ACC112 (cell line): Measurements from ENCODE around the gene ZBTB34.
"Not testable (repeated sequence)": the region's sequence is repeated elsewhere in the genome, so short reads cannot be mapped to it uniquely, and the experiment has no call there.

Source experiments
- H2AFZ ChIP-seq: fragments of 200-600 bp; sonication (generic); one replicate; pipeline ENCODE4 v1.6.0; 2017; ENCODE audit warnings: antibody characterized with exemption, low read length; ENCODE audit not compliant: unreplicated experiment
- H3K27ac ChIP-seq: fragments of 200-600 bp; sonication (generic); 2 replicates; pipeline ENCODE4 v1.5.1; 2014; ENCODE audit warnings: low read depth, mild to moderate bottlenecking, antibody characterized with exemption, low read length, moderate library complexity
- H3K27me3 ChIP-seq: fragments of 200-600 bp; sonication (generic); 2 replicates; pipeline ENCODE4 v1.6.1; 2014; ENCODE audit warnings: mild to moderate bottlenecking, antibody characterized with exemption, low read length, moderate library complexity, mixed read lengths; ENCODE audit not compliant: insufficient read depth
- H3K36me3 ChIP-seq: fragments of 200-600 bp; sonication (generic); 2 replicates; pipeline ENCODE4 v1.6.1; 2016; ENCODE audit warnings: mild to moderate bottlenecking, antibody characterized with exemption, low read length, moderate library complexity, mixed read lengths; ENCODE audit not compliant: insufficient read depth
- H3K4me1 ChIP-seq: fragments of 200-600 bp; sonication (generic); one replicate; pipeline ENCODE4 v1.6.1; 2016; ENCODE audit warnings: low read length, mixed read lengths; ENCODE audit not compliant: insufficient read depth, unreplicated experiment, control insufficient read depth
- H3K4me3 ChIP-seq: fragments of 200-600 bp; sonication (generic); 2 replicates; pipeline ENCODE4 v1.5.1; 2014; ENCODE audit warnings: mild to moderate bottlenecking, low read depth, low read length
- H3K79me2 ChIP-seq: fragments of 200-600 bp; sonication (generic); one replicate; pipeline ENCODE4 v1.6.0; 2016; ENCODE audit warnings: low read length; ENCODE audit not compliant: control insufficient read depth, unreplicated experiment, insufficient read depth

The ZBTB34 gene, protein sequence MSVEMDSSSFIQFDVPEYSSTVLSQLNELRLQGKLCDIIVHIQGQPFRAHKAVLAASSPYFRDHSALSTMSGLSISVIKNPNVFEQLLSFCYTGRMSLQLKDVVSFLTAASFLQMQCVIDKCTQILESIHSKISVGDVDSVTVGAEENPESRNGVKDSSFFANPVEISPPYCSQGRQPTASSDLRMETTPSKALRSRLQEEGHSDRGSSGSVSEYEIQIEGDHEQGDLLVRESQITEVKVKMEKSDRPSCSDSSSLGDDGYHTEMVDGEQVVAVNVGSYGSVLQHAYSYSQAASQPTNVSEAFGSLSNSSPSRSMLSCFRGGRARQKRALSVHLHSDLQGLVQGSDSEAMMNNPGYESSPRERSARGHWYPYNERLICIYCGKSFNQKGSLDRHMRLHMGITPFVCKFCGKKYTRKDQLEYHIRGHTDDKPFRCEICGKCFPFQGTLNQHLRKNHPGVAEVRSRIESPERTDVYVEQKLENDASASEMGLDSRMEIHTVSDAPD

GRCh38 chr9:126860077-126860756 lies at the start of gene ZBTB34:
ZBTB34 (plus strand) TSS chr9:126860639; CDS start chr9:126879400, 18,761 bp downstream.
- Histone ChIP-seq H3K36me3 (0 out of 2 replicates have a peak, but pooled peaks cover 13% of the 10 kb centered on the region), H3K4me3 (peak within 1 kb of the TSS; percentile 88), H2AFZ (peak within 1 kb of the TSS; percentile 89), H3K79me2 (peaks cover 44% of the 10 kb centered on the region), H3K4me1 (peaks cover 16% of the 10 kb centered on the region), H3K27ac (peak within 1 kb of the TSS; percentile 81), H3K27me3 (peaks cover 17% of the 10 kb centered on the region)

GRCh38 chr9:126813072-126813471 lies 47.4 kb upstream of the ZBTB34 start:
- H3K4me3 ChIP-seq: no peak overlapping the region
- H2AFZ ChIP-seq: no peak overlapping the region
- peaks cover 11% of the 10 kb centered on the region for H3K4me1 ChIP-seq
- H3K79me2 ChIP-seq: peaks cover 70% of the 10 kb centered on the region
- H3K36me3 ChIP-seq: peaks cover 35% of the 10 kb centered on the region
- no peaks in the 10 kb centered on the region for H3K27me3 ChIP-seq
- H3K27ac ChIP-seq: no peak overlapping the region

DNA sequence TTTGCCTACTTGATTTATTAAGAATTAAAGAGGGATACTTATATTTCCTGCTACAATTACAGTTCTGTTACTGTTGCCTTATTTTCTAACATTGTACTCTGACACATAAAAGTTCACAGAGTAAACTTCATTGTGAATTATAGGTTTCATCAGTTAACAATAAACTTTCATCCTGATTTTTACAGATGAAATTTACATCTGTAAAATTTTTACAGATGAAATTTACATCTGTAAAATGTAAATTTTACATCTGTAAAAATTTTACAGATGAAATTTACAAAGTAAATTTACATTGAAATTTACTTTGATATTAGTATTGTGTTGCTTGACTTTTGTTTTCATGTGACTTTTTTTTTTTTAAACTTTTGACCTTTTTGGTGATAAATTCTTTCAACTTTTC lies 46.3 kb upstream of the ZBTB34 start:
- Histone ChIP-seq H3K36me3 (peaks cover 45% of the 10 kb centered on the region), H3K4me1 (peaks cover 4% of the 10 kb centered on the region), H3K4me3 (no peak overlapping the region), H2AFZ (no peak overlapping the region), H3K27ac (no peak overlapping the region), H3K27me3 (no peaks in the 10 kb centered on the region), H3K79me2 (peaks cover 69% of the 10 kb centered on the region)

DNA sequence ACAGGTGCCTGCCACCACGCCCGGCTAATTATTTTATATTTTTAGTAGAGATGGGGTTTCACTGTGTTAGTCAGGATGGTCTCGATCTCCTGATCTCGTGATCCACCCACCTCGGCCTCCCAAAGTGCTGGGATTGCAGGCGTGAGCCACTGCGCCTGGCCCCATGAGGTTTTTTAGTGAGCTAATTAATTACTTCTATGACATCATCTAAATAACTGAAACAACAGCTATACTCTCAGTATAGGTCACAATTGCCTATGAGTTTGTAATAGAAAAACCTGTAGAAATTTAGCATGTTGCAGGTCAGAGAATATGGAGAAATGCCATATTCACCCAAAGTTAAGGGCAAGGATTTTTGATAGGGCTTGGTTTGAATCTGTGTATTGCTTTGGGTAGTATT lies 42.8 kb upstream of the ZBTB34 start:
- not testable (repeated sequence) for H3K4me3 ChIP-seq, H2AFZ ChIP-seq, H3K27ac ChIP-seq, H3K4me1 ChIP-seq, H3K27me3 ChIP-seq
- Histone ChIP-seq H3K36me3 (peaks cover 53% of the 10 kb centered on the region), H3K79me2 (peaks cover 64% of the 10 kb centered on the region)

DNA sequence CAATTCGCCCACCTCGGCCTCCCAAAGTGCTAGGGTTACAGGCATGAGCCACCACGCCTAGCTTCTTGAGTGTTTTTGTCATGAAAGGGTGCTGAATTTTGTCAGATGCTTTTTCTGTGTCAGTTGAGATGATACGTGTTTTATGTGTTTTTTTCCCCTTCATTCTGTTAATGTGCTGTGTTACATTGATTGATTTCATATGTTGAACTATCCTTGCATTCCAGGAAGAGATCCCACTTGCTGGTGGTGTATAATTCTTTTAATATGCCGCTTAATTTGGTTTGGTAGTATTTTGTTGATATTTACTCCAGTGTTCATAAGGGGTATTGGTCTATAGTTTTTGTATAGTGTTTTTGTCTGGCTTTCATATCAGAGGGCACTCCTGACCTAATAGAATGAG lies 42.0 kb upstream of the ZBTB34 start:
- Histone ChIP-seq H3K79me2 (peaks cover 56% of the 10 kb centered on the region), H3K4me3 (no peak overlapping the region), H3K36me3 (peaks cover 48% of the 10 kb centered on the region), H2AFZ (no peak overlapping the region), H3K4me1 (no peaks in the 10 kb centered on the region), H3K27ac (no peak overlapping the region), H3K27me3 (no peaks in the 10 kb centered on the region)

GRCh38 chr9:126819482-126819881 lies 41.0 kb upstream of the ZBTB34 start:
- Histone ChIP-seq H3K4me3 (no peak overlapping the region), H3K27me3 (no peaks in the 10 kb centered on the region), H3K79me2 (peaks cover 54% of the 10 kb centered on the region), H2AFZ (no peak overlapping the region), H3K36me3 (peaks cover 40% of the 10 kb centered on the region), H3K27ac (no peak overlapping the region), H3K4me1 (no peaks in the 10 kb centered on the region)

DNA sequence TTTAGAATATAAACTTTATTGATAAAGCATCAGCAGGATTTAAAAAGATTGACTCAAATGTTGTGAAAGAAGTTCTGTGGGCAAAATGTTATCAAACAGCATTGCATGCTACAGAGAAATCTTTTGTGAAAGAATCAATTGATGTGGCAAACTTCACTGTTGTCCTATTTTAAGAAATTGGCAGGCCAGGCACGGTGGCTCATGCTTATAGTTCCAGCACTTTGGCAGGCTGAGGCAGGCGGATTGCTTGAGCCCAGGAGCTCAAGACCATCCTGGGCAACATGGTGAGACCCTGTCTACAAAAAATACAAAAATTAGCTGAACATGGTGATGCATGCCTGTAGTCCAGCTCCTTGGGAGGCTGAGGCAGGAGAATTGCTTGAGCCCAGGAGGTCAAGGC lies 38.2 kb upstream of the ZBTB34 start:
- Histone ChIP-seq H3K4me1 (no peaks in the 10 kb centered on the region), H3K27ac (no peak overlapping the region), H3K4me3 (no peak overlapping the region), H3K36me3 (peaks cover 32% of the 10 kb centered on the region), H3K27me3 (no peaks in the 10 kb centered on the region), H3K79me2 (peaks cover 48% of the 10 kb centered on the region), H2AFZ (no peak overlapping the region)

GRCh38 chr9:126822873-126823272 lies 37.6 kb upstream of the ZBTB34 start:
- Histone ChIP-seq H3K4me3 (no peak overlapping the region), H3K4me1 (no peaks in the 10 kb centered on the region), H3K79me2 (peaks cover 47% of the 10 kb centered on the region), H3K27ac (no peak overlapping the region), H2AFZ (no peak overlapping the region), H3K36me3 (peaks cover 29% of the 10 kb centered on the region), H3K27me3 (no peaks in the 10 kb centered on the region)

GRCh38 chr9:126824052-126824451 lies 36.4 kb upstream of the ZBTB34 start:
- H3K27ac ChIP-seq, H3K4me3 ChIP-seq, H2AFZ ChIP-seq, H3K27me3 ChIP-seq, H3K4me1 ChIP-seq: not testable (repeated sequence)
- H3K36me3 ChIP-seq: peaks cover 17% of the 10 kb centered on the region
- H3K79me2 ChIP-seq: peaks cover 41% of the 10 kb centered on the region

GRCh38 chr9:126827227-126827626 lies 33.2 kb upstream of the ZBTB34 start:
- no peak overlapping the region for H2AFZ ChIP-seq
- H3K4me3 ChIP-seq: no peak overlapping the region
- H3K27me3 ChIP-seq: no peaks in the 10 kb centered on the region
- H3K4me1 ChIP-seq: no peaks in the 10 kb centered on the region
- H3K79me2 ChIP-seq: peaks cover 39% of the 10 kb centered on the region
- H3K27ac ChIP-seq: no peak overlapping the region
- peaks cover 4% of the 10 kb centered on the region; the same call in 1 of the 2 replicates for H3K36me3 ChIP-seq
